Mesodermal cell (in vitro differentiated cells): Measurements from ENCODE around the gene NEXMIF. TPM values are rescaled to one million over a fixed set of nuclear protein-coding genes. Genes with fewer than 3 reads are reported as not detected.
"Not testable (repeated sequence)": the region's sequence is repeated elsewhere in the genome, so short reads cannot be mapped to it uniquely, and the experiment has no call there.

Experiments
- H3K27ac ChIP-seq: 2 replicates; pipeline ENCODE4 v1.7.0; 2013; ENCODE audit warnings: mild to moderate bottlenecking, low read depth, low read length, moderate library complexity; ENCODE audit not compliant: severe bottlenecking
- H3K36me3 ChIP-seq: 2 replicates; pipeline ENCODE4 v1.7.1; 2013; ENCODE audit warnings: mild to moderate bottlenecking, low read length, moderate library complexity; ENCODE audit not compliant: control insufficient read depth, insufficient read depth
- H3K4me1 ChIP-seq: one replicate; pipeline ENCODE4 v1.7.1; 2013; ENCODE audit warnings: mild to moderate bottlenecking, low read length; ENCODE audit not compliant: insufficient read depth, control insufficient read depth, poor library complexity, severe bottlenecking
- H3K4me3 ChIP-seq: 2 replicates; pipeline ENCODE4 v1.7.0; 2013; ENCODE audit warnings: low read length, control low read depth, mild to moderate bottlenecking; ENCODE audit not compliant: insufficient read depth, poor library complexity, severe bottlenecking; ENCODE audit errors: extremely low read depth
- H3K9me3 ChIP-seq: 2 replicates; pipeline ENCODE4 v1.7.1; 2013; ENCODE audit warnings: mild to moderate bottlenecking, low read length, moderate library complexity; ENCODE audit not compliant: control insufficient read depth
- WGBS, 2 experiments: methylation state at CpG; one replicate each; pipeline ENCODE4 v1.1.5; 2013; ENCODE audit warnings: missing lambda C conversion rate in 2 of 2; ENCODE audit not compliant: insufficient coverage in 2 of 2; 5-methylcytosine and 5-hydroxymethylcytosine counted together
- polyA plus RNA-seq, 2 experiments: library from polyadenylated mRNA; stranded (reverse); fragments of 50-300 nt; gene quantifications; one replicate each; pipeline ENCODE4 v1.2.3, GENCODE V29; 2013

The NEXMIF gene
- 0.22 TPM for polyA plus RNA-seq (2013, experiment 1 of 2)
- polyA plus RNA-seq (2013, experiment 2 of 2), result 0.10 TPM

- no peak within 1 kb of the TSS for H3K27ac ChIP-seq
- no peaks in the 10 kb centered on the region for H3K36me3 ChIP-seq
- H3K4me3 ChIP-seq, result peak within 1 kb of the TSS; percentile 32
- 4 to 13% methylated on average over 3 to 16 of the region's 48 CpGs for WGBS, 2 experiments
- no peaks in the 10 kb centered on the region for H3K4me1 ChIP-seq
- no peaks in the 10 kb centered on the region for H3K9me3 ChIP-seq
These were observed at the start of gene NEXMIF for GRCh38 chrX:74925225-74926088. Gene NEXMIF, minus strand, starts transcription at chrX:74925452.

DNA sequence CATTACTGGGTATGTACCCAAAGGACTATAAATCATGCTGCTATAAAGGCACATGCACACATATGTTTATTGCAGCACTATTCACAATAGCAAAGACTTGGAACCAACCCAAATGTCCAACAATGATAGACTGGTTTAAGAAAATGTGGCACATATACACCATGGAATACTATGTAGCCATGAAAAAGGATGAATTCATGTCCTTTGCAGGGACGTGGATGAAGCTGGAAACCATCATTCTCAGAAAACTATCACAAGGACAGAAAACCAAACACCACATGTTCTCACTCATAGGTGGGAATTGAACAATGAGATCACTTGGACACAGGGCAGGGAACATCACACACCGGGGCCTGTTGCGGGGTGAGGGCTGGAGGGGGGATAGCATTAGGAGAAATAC is 36.7 kb upstream of the NEXMIF start:
- H3K27ac ChIP-seq, H3K36me3 ChIP-seq, H3K9me3 ChIP-seq, H3K4me3 ChIP-seq, H3K4me1 ChIP-seq: not testable (repeated sequence)
- no CpG with 5 or more reads among the region's 3 CpGs for WGBS, 2 experiments

DNA sequence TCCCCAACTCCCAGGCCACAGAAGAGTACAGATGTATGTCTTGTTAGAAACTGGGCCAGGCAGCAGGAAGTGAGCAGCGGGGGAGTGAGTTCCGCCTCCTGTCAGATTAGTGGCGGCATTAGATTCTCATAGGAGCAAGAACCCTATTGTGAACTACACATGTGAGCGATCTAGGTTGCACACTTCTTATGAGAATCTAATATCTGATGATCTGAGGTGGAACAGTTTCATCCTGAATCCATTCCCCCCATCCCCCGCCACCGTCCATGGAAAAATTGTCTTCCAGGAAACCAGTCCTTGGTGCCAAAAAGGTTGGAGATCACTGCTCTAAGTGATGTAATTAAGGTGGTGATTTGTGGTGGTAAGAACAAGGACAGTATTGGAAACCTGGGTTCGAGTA is 24.5 kb upstream of the NEXMIF start:
- Histone ChIP-seq H3K4me1 (no peaks in the 10 kb centered on the region), H3K9me3 (no peaks in the 10 kb centered on the region), H3K27ac (no peak overlapping the region), H3K36me3 (no peaks in the 10 kb centered on the region), H3K4me3 (no peak overlapping the region)
- 100% methylated on average over 3 of the region's 7 CpGs; no CpG with 5 or more reads in 1 of the 2 experiments for WGBS, 2 experiments

GRCh38 chrX:74940414-74940813 is 15.2 kb upstream of the NEXMIF start:
- WGBS, 2 experiments, result no CpG with 5 or more reads among the region's 1 CpG
- no peak overlapping the region for H3K27ac ChIP-seq
- no peaks in the 10 kb centered on the region for H3K4me1 ChIP-seq
- H3K4me3 ChIP-seq, result no peak overlapping the region
- no peaks in the 10 kb centered on the region for H3K9me3 ChIP-seq
- no peaks in the 10 kb centered on the region for H3K36me3 ChIP-seq

DNA sequence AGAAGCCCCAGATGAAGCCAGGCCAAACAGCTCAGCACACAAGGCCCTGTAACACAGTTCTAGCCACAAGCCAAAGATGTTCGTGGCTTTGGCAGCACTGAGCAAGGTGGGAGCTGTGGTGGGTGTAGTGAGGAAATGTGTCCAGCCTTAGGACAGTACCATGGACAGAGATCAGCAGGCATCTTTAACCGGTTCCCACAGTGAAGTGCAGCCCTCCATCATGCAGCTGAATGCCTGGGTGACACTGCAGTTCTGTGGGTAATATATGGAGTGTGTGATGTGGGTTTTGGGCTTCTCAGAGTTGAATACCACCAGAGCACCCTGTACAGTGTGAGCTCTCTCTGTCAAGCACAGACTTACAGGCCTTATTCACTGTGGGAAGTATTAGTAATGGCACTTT is 6.0 kb upstream of the NEXMIF start:
- no peak overlapping the region for H3K4me3 ChIP-seq
- no peaks in the 10 kb centered on the region for H3K4me1 ChIP-seq
- no peak overlapping the region for H3K27ac ChIP-seq
- H3K9me3 ChIP-seq, result no peaks in the 10 kb centered on the region
- WGBS, 2 experiments, result no CpG with 5 or more reads among the region's 2 CpGs
- no peaks in the 10 kb centered on the region for H3K36me3 ChIP-seq

DNA sequence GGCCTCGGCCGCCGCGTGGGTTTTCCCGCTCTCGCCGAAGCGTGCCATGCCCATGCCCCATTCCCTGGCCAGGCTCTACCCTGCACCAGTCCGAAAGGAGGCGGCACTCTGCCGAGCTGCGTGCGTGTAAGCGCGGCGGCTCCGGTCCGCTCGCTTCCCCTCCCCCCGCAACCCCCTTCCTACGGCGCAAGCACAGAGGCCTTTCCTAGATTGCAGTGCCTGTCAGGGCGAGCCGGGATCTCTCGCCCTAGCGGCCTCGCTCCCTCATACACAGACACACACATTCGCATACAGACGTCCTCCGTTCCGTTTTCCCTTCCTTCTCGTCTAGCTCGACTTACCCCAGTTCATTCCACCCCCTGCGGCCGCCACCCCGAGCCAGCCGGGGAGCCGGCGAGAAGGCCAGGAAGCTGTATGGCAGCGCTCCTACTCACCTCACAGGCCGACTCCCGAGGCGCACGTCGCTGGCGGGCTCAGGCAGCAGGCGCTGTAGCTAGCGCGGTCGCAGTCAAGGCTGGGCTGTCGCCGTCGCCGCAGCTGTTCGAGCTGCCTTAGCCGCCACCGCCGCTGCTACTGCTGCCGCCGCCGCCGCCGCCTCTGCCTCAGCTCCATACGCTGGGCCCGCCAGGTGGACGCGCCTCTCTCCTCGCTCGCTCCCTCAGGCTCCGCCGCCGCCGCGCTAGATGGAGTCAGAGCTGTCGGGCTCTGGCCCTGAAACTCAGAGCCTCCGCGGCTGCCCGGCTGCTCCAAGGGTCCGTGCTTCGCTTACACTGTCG is 615 bp downstream of the NEXMIF start:
- peak overlapping the region; percentile 32 for H3K4me3 ChIP-seq
- H3K4me1 ChIP-seq, result no peaks in the 10 kb centered on the region
- H3K36me3 ChIP-seq, result no peaks in the 10 kb centered on the region
- H3K27ac ChIP-seq, result no peak overlapping the region
- 0 to 2% methylated on average over 18 to 39 of the region's 81 CpGs for WGBS, 2 experiments
- H3K9me3 ChIP-seq, result no peaks in the 10 kb centered on the region

GRCh38 chrX:74923942-74924448 is 1.3 kb downstream of the NEXMIF start:
- peak overlapping the region; percentile 32 for H3K4me3 ChIP-seq
- 8 to 9% methylated on average over 31 to 38 of the region's 51 CpGs for WGBS, 2 experiments
- H3K27ac ChIP-seq, result no peak overlapping the region

GRCh38 chrX:74922922-74923543 is 2.2 kb downstream of the NEXMIF start:
- H3K27ac ChIP-seq, result no peak overlapping the region
- H3K36me3 ChIP-seq, result no peaks in the 10 kb centered on the region
- WGBS, 2 experiments, result no CpG with 5 or more reads among the region's 6 CpGs
- H3K9me3 ChIP-seq, result no peaks in the 10 kb centered on the region
- no peaks in the 10 kb centered on the region for H3K4me1 ChIP-seq
- H3K4me3 ChIP-seq, result no peak overlapping the region

More at GRCh38 chrX:74923942-74924448, 1.3 kb downstream of the NEXMIF start:
- H3K4me1 ChIP-seq, result no peaks in the 10 kb centered on the region
- no peaks in the 10 kb centered on the region for H3K9me3 ChIP-seq
- no peaks in the 10 kb centered on the region for H3K36me3 ChIP-seq

- H3K27ac ChIP-seq, result no peak overlapping the region
- no peaks in the 10 kb centered on the region for H3K4me1 ChIP-seq
- H3K9me3 ChIP-seq, result no peaks in the 10 kb centered on the region
- H3K4me3 ChIP-seq, result no peak overlapping the region
- H3K36me3 ChIP-seq, result no peaks in the 10 kb centered on the region
- no CpG with 5 or more reads among the region's 1 CpG for WGBS, 2 experiments
These were observed 13.8 kb downstream of the NEXMIF start for GRCh38 chrX:74911494-74911893.

DNA sequence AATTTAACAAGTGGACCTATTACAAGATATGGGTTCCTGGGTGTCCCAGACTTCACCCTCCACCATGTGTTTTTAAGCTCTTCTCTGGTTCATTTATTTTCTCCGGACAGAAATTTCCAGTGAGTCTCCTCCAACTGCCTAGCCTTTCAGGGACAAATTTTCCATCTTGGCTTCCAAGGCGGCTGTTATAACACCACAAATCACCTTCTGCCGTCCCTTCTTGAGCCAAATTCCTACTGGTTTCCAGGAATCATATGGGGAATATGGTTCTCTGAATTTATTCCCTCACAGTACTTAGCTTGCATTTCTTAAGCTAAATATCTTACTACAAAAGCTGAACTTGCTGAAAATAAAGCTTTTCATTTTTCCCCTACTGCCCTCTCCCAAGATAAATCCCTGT is 18.8 kb downstream of the NEXMIF start:
- Histone ChIP-seq H3K36me3 (no peaks in the 10 kb centered on the region), H3K9me3 (no peaks in the 10 kb centered on the region), H3K4me1 (no peaks in the 10 kb centered on the region), H3K27ac (no peak overlapping the region), H3K4me3 (no peak overlapping the region)
- 89% methylated on average over 1 of the region's 3 CpGs; no CpG with 5 or more reads in 1 of the 2 experiments for WGBS, 2 experiments
